GM23338 (cell line): ENCODE measurements around the gene PLCL1. TPM values are rescaled to one million over a fixed set of nuclear protein-coding genes. Genes with fewer than 3 reads are reported as not detected.
A peak's percentile ranks its signal among the peaks of the same experiment; 100 is the strongest.

Experiments used
- ATAC-seq: fragments of 200-7000 bp; cut with Tn5 transposase; 3 replicates; pipeline ENCODE4 v1.9.1; 2020
- DNase-seq: peaks from one replicate; pipeline ENCODE4 v3.0.0-alpha.2; 2015; ENCODE audit warnings: low spot score
- H2AFZ ChIP-seq: fragments of 200-600 bp; sonication (generic); 2 replicates; pipeline ENCODE4 v1.8.0; 2016; ENCODE audit warnings: antibody characterized with exemption, mild to moderate bottlenecking, moderate library complexity
- H3F3A ChIP-seq: fragments of 200-600 bp; sonication (generic); replicated peaks from 2 replicates; pipeline ENCODE4 v1.8.0; 2017; ENCODE audit warnings: antibody characterized with exemption, mixed run types, low read depth
- H3K27ac ChIP-seq: fragments of 200-600 bp; sonication (generic); 2 replicates; pipeline ENCODE4 v1.6.1; 2016; ENCODE audit warnings: low read depth
- H3K27me3 ChIP-seq: fragments of 200-600 bp; sonication (generic); 2 replicates; pipeline ENCODE4 v1.8.0; 2016; ENCODE audit warnings: mild to moderate bottlenecking, mixed run types, moderate library complexity; ENCODE audit not compliant: insufficient read depth
- H3K36me3 ChIP-seq: fragments of 200-600 bp; sonication (generic); 2 replicates; pipeline ENCODE4 v1.8.0; 2016; ENCODE audit warnings: mild to moderate bottlenecking; ENCODE audit not compliant: insufficient read depth
- H3K4me1 ChIP-seq: fragments of 200-600 bp; sonication (generic); 2 replicates; pipeline ENCODE4 v1.8.0; 2016; ENCODE audit warnings: mild to moderate bottlenecking, moderate library complexity; ENCODE audit not compliant: insufficient read depth
- H3K4me2 ChIP-seq: fragments of 200-600 bp; sonication (generic); 2 replicates; pipeline ENCODE4 v1.7.1; 2017; ENCODE audit warnings: mixed run types
- H3K4me3 ChIP-seq: fragments of 200-600 bp; sonication (generic); 2 replicates; pipeline ENCODE4 v1.6.1; 2016; ENCODE audit warnings: mixed run types
- H3K79me2 ChIP-seq: fragments of 200-600 bp; sonication (generic); replicated peaks from 2 replicates; pipeline ENCODE4 v1.8.0; 2017; ENCODE audit warnings: mild to moderate bottlenecking; ENCODE audit not compliant: insufficient read depth
- H3K9me2 ChIP-seq: fragments of 200-600 bp; sonication (generic); 2 replicates; pipeline ENCODE4 v1.8.0; 2017; ENCODE audit not compliant: insufficient read depth
- H4K20me1 ChIP-seq: fragments of 200-600 bp; sonication (generic); replicated peaks from 2 replicates; pipeline ENCODE4 v1.8.0; 2017; ENCODE audit warnings: mild to moderate bottlenecking; ENCODE audit not compliant: insufficient read depth
- H3K27ac Mint-ChIP-seq: 2 replicates; pipeline ENCODE4 v1.8.0; 2020; ENCODE audit warnings: inconsistent platforms, mild to moderate bottlenecking, moderate library complexity, mixed read lengths
- H3K27me3 Mint-ChIP-seq: 3 replicates; pipeline ENCODE4 v1.8.0; 2022; ENCODE audit warnings: low read depth, mild to moderate bottlenecking, moderate library complexity, mixed read lengths, inconsistent platforms; ENCODE audit not compliant: insufficient read depth, poor library complexity
- H3K36me3 Mint-ChIP-seq: 3 replicates; pipeline ENCODE4 v1.8.0; 2021; ENCODE audit warnings: low read depth, mild to moderate bottlenecking, inconsistent platforms, moderate library complexity, mixed read lengths
- H3K4me1 Mint-ChIP-seq: 3 replicates; pipeline ENCODE4 v1.8.0; 2020; ENCODE audit warnings: mild to moderate bottlenecking, inconsistent platforms, mixed read lengths
- H3K4me3 Mint-ChIP-seq: 3 replicates; pipeline ENCODE4 v1.8.0; 2021; ENCODE audit warnings: moderate library complexity, mild to moderate bottlenecking, inconsistent platforms, mixed read lengths
- H3K9me3 Mint-ChIP-seq: 3 replicates; pipeline ENCODE4 v1.8.0; 2020; ENCODE audit warnings: moderate library complexity, mild to moderate bottlenecking, inconsistent platforms, mixed read lengths
- EZH2 ChIP-seq: fragments of 200-600 bp; sonication (generic); IDR thresholded peaks from one replicate; pipeline ENCODE4 v1.8.0; 2017; ENCODE audit warnings: antibody characterized with exemption, mild to moderate bottlenecking, low read depth; ENCODE audit not compliant: unreplicated experiment
- EZH2phosphoT487 ChIP-seq: fragments of 200-600 bp; sonication (generic); IDR thresholded peaks from one replicate; pipeline ENCODE4 v1.8.1; 2018; ENCODE audit warnings: antibody characterized with exemption; ENCODE audit not compliant: unreplicated experiment
- NANOG ChIP-seq: IDR thresholded peaks from 2 replicates; pipeline ENCODE4 v1.6.1; 2016; ENCODE audit warnings: antibody characterized with exemption, borderline replicate concordance
- POLR2AphosphoS5 ChIP-seq: IDR thresholded peaks from 2 replicates; pipeline ENCODE4 v1.6.1; 2016; ENCODE audit warnings: antibody characterized with exemption, low read depth
- STAT1 ChIP-seq: IDR thresholded peaks from one replicate; pipeline ENCODE4 v1.6.1; 2016; ENCODE audit warnings: antibody characterized with exemption; ENCODE audit not compliant: unreplicated experiment
- ZNF114 ChIP-seq: fragments of 250-450 bp; sonication (Bioruptor Pico); IDR thresholded peaks from 2 replicates; pipeline ENCODE4 v1.5.0; 2020; ENCODE audit warnings: mild to moderate bottlenecking, moderate library complexity
- ZNF331 ChIP-seq: fragments of 250-450 bp; sonication (Bioruptor Pico); IDR thresholded peaks from 2 replicates; pipeline ENCODE4 v1.5.0; 2020; ENCODE audit warnings: low read depth, mild to moderate bottlenecking, moderate library complexity
- polyA plus RNA-seq: library from polyadenylated mRNA; unstranded; fragments of >200 nt; fragmentation: Nextera tagmentation; extraction: Ambion mirVana; gene quantifications from 2 replicates; pipeline ENCODE4 v1.2.1, GENCODE V29; 2016
- total RNA-seq: library from RNA; depleted of rRNA; stranded (reverse); fragments of >200 nt; shearing (Covaris generic); gene quantifications from 2 replicates; pipeline ENCODE4 v1.2.3, GENCODE V29; 2014
- TF ChIP-seq, protein P1 (sequence below): IDR thresholded peaks from one replicate; pipeline ENCODE4 v1.6.1; 2018; ENCODE audit warnings: antibody characterized with exemption; ENCODE audit not compliant: unreplicated experiment
- TF ChIP-seq, protein P2 (sequence below), 2 experiments: fragments of 200-600 bp in 1 of 2; sonication (generic) in 1 of 2; conservative IDR thresholded peaks; 2 replicates each; pipeline versions ENCODE4 v1.5.1 to v1.6.1; 2016 to 2017; ENCODE audit warnings: antibody characterized with exemption in 2 of 2, low read depth in 2 of 2, mild to moderate bottlenecking in 2 of 2, moderate library complexity in 1 of 2
- TF ChIP-seq, protein P3 (sequence below): IDR thresholded peaks from 2 replicates; pipeline ENCODE4 v1.6.1; 2016; ENCODE audit warnings: antibody characterized with exemption
- TF ChIP-seq, protein P4 (sequence below): fragments of 250-450 bp; sonication (Bioruptor Pico); IDR thresholded peaks from 2 replicates; pipeline ENCODE4 v1.5.0; 2020; ENCODE audit warnings: mild to moderate bottlenecking, moderate library complexity

Gene PLCL1
- total and polyA plus RNA-seq, 2 experiments from 2014 or later = not detected

DNA sequence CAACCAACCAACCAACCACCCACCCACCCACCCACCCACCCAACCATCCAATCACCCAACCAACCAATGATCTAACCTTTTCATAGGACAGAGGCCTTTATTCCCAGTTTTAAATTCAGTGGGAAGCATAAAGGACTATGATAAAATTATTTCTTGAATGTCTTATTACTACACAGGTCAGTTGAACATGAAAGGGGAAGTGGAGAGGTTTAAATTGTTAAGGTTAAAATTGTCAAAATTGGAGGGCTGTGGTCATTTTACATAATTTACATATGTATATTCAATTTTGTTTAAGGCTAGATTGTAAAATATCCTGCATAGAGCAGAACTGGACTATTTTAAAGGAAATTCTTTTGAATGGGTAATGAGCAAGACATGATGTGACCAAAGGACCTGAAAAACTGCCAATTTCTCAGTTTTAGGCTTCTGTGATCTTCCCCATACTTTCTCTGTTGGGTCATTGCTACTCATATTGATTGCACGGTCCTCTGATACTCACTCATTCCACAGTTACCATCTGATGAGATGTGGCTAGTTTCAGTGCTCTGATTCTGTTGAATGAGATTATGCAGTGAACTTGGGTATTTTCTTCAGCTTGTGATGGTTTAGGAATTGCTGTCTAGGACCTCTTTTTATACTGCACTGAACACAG is 127.4 kb downstream of the PLCL1 start (continued):
- TF ChIP-seq, protein P1, sequence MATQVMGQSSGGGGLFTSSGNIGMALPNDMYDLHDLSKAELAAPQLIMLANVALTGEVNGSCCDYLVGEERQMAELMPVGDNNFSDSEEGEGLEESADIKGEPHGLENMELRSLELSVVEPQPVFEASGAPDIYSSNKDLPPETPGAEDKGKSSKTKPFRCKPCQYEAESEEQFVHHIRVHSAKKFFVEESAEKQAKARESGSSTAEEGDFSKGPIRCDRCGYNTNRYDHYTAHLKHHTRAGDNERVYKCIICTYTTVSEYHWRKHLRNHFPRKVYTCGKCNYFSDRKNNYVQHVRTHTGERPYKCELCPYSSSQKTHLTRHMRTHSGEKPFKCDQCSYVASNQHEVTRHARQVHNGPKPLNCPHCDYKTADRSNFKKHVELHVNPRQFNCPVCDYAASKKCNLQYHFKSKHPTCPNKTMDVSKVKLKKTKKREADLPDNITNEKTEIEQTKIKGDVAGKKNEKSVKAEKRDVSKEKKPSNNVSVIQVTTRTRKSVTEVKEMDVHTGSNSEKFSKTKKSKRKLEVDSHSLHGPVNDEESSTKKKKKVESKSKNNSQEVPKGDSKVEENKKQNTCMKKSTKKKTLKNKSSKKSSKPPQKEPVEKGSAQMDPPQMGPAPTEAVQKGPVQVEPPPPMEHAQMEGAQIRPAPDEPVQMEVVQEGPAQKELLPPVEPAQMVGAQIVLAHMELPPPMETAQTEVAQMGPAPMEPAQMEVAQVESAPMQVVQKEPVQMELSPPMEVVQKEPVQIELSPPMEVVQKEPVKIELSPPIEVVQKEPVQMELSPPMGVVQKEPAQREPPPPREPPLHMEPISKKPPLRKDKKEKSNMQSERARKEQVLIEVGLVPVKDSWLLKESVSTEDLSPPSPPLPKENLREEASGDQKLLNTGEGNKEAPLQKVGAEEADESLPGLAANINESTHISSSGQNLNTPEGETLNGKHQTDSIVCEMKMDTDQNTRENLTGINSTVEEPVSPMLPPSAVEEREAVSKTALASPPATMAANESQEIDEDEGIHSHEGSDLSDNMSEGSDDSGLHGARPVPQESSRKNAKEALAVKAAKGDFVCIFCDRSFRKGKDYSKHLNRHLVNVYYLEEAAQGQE = no peak
- TF ChIP-seq POLR2AphosphoS5 = no peak
- no peak for TF ChIP-seq EZH2
- TF ChIP-seq EZH2phosphoT487 = no peak
- TF ChIP-seq NANOG = no peak
- no peak for TF ChIP-seq STAT1
- TF ChIP-seq ZNF114 (CRISPR knock-in tag) = no peak
- TF ChIP-seq, protein P2, sequence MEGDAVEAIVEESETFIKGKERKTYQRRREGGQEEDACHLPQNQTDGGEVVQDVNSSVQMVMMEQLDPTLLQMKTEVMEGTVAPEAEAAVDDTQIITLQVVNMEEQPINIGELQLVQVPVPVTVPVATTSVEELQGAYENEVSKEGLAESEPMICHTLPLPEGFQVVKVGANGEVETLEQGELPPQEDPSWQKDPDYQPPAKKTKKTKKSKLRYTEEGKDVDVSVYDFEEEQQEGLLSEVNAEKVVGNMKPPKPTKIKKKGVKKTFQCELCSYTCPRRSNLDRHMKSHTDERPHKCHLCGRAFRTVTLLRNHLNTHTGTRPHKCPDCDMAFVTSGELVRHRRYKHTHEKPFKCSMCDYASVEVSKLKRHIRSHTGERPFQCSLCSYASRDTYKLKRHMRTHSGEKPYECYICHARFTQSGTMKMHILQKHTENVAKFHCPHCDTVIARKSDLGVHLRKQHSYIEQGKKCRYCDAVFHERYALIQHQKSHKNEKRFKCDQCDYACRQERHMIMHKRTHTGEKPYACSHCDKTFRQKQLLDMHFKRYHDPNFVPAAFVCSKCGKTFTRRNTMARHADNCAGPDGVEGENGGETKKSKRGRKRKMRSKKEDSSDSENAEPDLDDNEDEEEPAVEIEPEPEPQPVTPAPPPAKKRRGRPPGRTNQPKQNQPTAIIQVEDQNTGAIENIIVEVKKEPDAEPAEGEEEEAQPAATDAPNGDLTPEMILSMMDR (conservative IDR thresholded peaks at IDR 0.05; ENCODE audit: low read depth in 2 of 2) = no peak

DNA sequence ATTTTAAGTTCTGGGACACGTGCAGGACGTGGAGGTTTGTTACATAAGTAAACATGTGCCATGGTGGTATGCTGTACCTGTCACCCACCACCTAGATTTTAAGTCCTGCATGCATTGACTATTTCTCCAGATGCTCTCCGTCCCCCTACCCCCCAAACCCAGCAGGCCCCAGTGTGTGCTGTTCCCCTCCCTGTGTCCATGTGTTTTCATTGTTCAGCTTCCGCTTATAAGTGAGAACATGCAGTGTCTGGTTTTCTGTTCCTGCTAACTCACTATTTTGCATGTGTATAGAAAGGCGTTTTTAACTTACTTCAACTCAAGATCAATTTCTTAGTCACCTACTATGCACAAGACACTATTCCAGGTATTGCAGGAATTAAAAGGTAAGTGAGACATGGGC is 128.0 kb downstream of the PLCL1 start:
- Histone ChIP-seq H3K4me3 (no peak overlapping the region), H3F3A (no peaks in the 10 kb centered on the region), H3K4me1 (no peaks in the 10 kb centered on the region), H4K20me1 (no peaks in the 10 kb centered on the region), H3K27me3 (no peaks in the 10 kb centered on the region), H3K36me3 (no peaks in the 10 kb centered on the region), H3K79me2 (no peaks in the 10 kb centered on the region), H3K27ac (no peak overlapping the region), H3K4me2 (no peak overlapping the region), H2AFZ (peak overlapping the region; percentile 16; the same call in 1 of the 2 replicates), H3K9me2 (no peaks in the 10 kb centered on the region; the same call in 1 of the 2 replicates)
- DNase-seq (no peak), ATAC-seq (no peak)
- Mint-ChIP-seq H3K27ac (no peak overlapping the region), H3K4me3 (no peak overlapping the region), H3K27me3 (no peaks in the 10 kb centered on the region), H3K9me3 (no peaks in the 10 kb centered on the region), H3K4me1 (no peaks in the 10 kb centered on the region), H3K36me3 (no peaks in the 10 kb centered on the region)
- TF ChIP-seq ZNF114 (CRISPR knock-in tag) = no peak
- TF ChIP-seq, protein P3, sequence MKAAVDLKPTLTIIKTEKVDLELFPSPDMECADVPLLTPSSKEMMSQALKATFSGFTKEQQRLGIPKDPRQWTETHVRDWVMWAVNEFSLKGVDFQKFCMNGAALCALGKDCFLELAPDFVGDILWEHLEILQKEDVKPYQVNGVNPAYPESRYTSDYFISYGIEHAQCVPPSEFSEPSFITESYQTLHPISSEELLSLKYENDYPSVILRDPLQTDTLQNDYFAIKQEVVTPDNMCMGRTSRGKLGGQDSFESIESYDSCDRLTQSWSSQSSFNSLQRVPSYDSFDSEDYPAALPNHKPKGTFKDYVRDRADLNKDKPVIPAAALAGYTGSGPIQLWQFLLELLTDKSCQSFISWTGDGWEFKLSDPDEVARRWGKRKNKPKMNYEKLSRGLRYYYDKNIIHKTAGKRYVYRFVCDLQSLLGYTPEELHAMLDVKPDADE = no peak
- no peak for TF ChIP-seq EZH2phosphoT487
- TF ChIP-seq, protein P4, sequence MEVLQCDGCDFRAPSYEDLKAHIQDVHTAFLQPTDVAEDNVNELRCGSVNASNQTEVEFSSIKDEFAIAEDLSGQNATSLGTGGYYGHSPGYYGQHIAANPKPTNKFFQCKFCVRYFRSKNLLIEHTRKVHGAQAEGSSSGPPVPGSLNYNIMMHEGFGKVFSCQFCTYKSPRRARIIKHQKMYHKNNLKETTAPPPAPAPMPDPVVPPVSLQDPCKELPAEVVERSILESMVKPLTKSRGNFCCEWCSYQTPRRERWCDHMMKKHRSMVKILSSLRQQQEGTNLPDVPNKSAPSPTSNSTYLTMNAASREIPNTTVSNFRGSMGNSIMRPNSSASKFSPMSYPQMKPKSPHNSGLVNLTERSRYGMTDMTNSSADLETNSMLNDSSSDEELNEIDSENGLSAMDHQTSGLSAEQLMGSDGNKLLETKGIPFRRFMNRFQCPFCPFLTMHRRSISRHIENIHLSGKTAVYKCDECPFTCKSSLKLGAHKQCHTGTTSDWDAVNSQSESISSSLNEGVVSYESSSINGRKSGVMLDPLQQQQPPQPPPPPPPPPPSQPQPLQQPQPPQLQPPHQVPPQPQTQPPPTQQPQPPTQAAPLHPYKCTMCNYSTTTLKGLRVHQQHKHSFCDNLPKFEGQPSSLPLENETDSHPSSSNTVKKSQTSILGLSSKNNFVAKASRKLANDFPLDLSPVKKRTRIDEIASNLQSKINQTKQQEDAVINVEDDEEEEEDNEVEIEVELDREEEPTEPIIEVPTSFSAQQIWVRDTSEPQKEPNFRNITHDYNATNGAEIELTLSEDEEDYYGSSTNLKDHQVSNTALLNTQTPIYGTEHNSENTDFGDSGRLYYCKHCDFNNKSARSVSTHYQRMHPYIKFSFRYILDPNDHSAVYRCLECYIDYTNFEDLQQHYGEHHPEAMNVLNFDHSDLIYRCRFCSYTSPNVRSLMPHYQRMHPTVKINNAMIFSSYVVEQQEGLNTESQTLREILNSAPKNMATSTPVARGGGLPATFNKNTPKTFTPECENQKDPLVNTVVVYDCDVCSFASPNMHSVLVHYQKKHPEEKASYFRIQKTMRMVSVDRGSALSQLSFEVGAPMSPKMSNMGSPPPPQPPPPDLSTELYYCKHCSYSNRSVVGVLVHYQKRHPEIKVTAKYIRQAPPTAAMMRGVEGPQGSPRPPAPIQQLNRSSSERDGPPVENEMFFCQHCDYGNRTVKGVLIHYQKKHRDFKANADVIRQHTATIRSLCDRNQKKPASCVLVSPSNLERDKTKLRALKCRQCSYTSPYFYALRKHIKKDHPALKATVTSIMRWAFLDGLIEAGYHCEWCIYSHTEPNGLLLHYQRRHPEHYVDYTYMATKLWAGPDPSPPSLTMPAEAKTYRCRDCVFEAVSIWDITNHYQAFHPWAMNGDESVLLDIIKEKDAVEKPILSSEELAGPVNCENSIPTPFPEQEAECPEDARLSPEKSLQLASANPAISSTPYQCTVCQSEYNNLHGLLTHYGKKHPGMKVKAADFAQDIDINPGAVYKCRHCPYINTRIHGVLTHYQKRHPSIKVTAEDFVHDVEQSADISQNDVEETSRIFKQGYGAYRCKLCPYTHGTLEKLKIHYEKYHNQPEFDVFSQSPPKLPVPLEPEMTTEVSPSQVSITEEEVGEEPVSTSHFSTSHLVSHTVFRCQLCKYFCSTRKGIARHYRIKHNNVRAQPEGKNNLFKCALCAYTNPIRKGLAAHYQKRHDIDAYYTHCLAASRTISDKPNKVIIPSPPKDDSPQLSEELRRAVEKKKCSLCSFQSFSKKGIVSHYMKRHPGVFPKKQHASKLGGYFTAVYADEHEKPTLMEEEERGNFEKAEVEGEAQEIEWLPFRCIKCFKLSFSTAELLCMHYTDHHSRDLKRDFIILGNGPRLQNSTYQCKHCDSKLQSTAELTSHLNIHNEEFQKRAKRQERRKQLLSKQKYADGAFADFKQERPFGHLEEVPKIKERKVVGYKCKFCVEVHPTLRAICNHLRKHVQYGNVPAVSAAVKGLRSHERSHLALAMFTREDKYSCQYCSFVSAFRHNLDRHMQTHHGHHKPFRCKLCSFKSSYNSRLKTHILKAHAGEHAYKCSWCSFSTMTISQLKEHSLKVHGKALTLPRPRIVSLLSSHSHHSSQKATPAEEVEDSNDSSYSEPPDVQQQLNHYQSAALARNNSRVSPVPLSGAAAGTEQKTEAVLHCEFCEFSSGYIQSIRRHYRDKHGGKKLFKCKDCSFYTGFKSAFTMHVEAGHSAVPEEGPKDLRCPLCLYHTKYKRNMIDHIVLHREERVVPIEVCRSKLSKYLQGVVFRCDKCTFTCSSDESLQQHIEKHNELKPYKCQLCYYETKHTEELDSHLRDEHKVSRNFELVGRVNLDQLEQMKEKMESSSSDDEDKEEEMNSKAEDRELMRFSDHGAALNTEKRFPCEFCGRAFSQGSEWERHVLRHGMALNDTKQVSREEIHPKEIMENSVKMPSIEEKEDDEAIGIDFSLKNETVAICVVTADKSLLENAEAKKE (CRISPR knock-in tag) = no peak
- TF ChIP-seq ZNF331 (CRISPR knock-in tag) = no peak
- no peak for TF ChIP-seq STAT1
